ENCODE results near the gene ARSA.

ARSA gene

DNA sequence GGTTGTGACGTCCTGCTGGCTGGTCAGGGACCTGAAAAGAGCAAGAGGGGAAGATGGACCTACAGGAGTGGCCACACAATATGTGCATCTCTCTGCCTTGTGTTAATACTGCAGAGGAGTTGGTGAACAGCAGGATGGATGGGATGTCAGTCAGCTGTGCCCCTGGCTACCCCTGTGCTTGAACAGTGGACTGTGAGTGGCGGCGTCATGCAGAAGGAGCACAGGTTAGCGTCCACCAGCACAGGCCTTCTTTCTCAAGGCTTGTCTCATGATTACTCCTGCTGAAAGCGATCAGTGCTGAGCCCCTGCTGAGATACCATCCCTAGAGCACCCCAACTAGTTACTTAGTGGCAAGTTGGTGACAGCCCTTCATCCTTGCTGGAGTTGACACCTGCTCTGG, 41.5 kb downstream of the ARSA start:
- DNase-seq: no peak

DNA sequence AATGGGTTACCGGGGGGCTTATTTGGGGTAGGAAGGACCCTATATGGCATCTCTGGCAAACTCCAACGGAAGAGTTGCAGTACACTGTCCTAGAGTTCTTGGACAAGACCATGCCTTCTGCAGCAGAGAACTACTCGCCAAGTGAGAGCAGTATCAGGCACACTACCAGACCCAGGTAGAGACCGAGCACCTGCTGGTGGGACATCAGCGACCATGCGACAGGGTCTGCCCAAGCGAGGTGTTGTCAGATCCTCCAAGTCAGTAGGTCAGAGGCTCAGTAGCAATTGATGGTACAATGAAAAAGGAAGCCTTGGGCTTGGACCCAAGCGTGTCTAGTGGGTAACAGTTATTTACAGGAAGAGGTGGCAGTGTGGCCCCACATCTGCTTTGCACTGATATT, 42.2 kb downstream of the ARSA start:
- intact Hi-C loops (cut with DNase I): no loop called here
- DNase-seq: no peak

More for the DNA sequence above, 41.5 kb downstream of the ARSA start:
- intact Hi-C loops (cut with DNase I): no loop called here

DNA sequence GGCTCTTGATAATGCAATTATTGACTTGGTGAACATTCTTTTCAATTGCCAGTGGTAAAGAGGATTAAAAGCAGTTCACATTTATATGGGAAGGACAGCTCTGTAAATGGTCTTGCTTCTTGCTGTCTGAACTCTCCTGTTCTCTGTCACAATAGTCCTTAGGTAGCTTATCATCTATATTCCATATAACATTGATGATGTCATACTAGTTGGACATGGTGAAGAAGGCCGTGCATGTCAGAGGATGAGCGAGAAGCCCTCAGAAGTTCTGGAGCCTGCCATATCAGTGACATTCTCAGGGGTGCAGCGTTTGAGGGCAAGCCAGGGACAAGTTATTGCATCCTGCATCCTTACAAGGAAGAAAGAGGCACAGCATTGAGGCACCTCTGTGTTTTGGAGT, 42.7 kb downstream of the ARSA start:
- intact Hi-C loops (cut with DNase I): no loop called here
- DNase-seq: no peak

- intact Hi-C loops (cut with DNase I): loop anchor here (5.0 kb wide), 1 partner anchor 57 kb away; the partner anchor contains the start of gene SCO2
- no peak for DNase-seq
Measured at GRCh38 chr22:50584106-50585096, 43.6 kb downstream of the ARSA start.

DNA sequence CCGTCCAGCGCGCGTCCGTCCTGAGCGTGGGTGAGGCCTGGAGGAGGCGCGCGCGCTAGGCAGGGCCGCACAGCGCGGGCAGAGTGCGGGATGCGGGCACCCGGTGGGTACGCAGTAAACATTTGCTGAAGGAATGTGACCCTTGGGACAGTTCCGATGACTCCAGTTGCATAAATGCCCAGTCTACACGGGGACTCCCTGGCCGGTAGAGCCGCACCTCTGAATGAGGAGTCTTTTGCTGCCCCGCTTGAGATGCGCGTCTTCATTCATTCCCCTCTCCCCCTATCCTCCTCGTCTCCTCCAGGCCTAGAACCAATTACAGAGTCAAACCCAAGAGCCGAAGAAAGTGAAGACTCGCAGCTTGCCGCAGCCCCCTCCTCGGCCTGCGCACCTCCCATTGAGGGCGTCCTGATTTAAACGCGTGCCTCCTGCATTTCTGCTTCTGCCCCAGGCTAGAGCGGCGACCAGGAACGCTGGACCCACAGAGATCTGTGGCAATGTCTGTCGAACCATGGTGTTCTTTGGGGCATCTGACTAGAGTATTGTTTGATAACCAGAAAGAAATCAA, 44.6 kb downstream of the ARSA start:
- intact Hi-C loops (cut with DNase I): loop anchor here (5.0 kb wide), 1 partner anchor 56 kb away; the partner anchor contains the start of gene SCO2
- peak in 2 of 42 donors; percentile 23 to 35 for DNase-seq

GRCh38 chr22:50582493-50583293, 45.3 kb downstream of the ARSA start, which contains the start of gene CHKB:
TSS of gene CHKB (minus strand) at chr22:50582849. CDS start at chr22:50582781, 68 bp downstream.
- DNase-seq: peak; percentile 96 to 100 (median 99)
- intact Hi-C loops (cut with DNase I): loop anchor here (5.0 kb wide), 1 partner anchor 55 kb away; the partner anchor contains the start of gene SCO2

DNA sequence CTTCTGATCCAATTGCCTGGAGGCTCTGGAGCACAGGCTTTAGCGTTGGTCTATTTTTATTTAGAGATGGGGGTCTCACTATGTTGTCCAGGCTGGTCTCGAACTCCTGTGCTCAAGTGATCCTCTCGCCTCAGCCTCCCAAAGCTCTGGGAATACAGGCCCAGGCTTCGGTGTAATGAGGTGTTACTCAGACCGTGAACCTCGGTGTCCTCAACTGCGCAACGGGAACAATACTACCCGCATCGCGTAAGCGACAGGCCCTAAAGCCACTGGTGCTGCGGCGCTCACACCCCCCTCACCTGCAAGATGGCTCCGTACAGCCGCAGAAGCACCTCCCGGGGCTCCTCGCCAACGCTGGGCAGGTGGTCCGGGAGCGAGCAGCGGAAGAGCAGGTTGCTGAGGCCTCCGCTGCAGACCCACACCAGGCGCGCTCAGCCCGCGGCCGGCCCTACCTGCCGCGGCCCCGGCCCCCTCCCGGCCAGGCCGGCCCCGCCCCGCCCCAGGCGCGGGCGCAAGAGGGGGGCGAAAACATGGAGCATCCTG, 45.9 kb downstream of the ARSA start:
- DNase-seq: peak in 17 of 42 donors; percentile 13 to 57 (median 44)
- intact Hi-C loops (cut with DNase I): loop anchor here (5.0 kb wide), 1 partner anchor 55 kb away; the partner anchor contains the start of gene SCO2

DNA sequence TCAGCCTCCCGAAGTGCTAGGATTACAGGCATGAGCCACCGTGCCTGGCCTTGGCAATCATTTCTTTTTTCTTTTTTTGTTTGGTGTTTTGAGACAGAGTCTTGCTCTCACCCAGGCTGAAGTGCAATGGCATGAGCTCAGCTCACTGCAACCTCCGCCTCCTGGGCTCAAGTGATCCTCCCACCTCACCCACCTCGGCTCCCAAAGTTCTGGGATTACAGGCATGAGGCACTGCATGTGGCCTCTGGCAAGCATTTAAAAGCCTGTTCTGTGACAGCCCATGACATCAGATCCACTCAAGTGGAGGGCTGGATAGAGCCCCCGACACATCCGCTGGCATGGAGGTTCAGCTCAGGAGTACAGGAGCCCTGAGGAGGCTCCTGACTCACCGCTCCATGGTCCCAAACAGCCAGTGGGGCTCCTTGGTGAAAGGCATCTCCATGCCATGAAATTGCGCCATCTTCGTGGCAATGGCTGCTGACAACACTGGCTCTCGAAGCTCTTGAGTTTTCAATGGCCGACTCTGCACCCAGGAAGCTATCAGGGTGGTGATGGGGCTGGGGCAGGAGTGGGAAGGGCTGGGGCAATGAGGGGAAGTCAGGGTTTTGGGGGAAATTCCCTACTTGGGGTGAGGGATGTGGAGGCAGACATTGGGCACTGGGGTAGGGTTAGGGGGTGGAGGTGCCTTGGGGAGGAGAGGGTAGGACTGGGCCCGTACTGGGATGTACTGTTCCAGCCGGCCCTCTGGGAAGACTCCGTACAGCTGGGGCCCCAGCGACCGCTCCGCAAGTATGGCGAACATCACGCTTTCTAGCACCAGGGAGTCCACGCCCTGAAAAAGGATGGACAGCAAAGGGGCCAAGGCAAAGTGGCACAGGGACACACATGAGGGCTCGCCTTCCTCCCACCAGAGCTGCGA, 46.7 kb downstream of the ARSA start:
- intact Hi-C loops (cut with DNase I): loop anchor here (5.0 kb wide), 1 partner anchor 54 kb away; the partner anchor contains the start of gene SCO2

GRCh38 chr22:50579752-50580151, 48.2 kb downstream of the ARSA start:
- no peak for DNase-seq
- intact Hi-C loops (cut with DNase I): loop anchor here (5.0 kb wide), 1 partner anchor 52 kb away; the partner anchor contains the start of gene SCO2

More for the DNA sequence above, 46.7 kb downstream of the ARSA start:
- DNase-seq: peak in 25 of 42 donors; percentile 24 to 85 (median 56)

- intact Hi-C loops (cut with DNase I): no loop called here
- DNase-seq: peak in 1 of 42 donors; percentile 35
Measured at GRCh38 chr22:50578776-50579310, 49.1 kb downstream of the ARSA start.

GRCh38 chr22:50577987-50578775, 49.8 kb downstream of the ARSA start, which contains the start of gene CPT1B:
TSS of gene CPT1B (minus strand) at chr22:50578427. CDS start at chr22:50577915, 512 bp downstream.
- intact Hi-C loops (cut with DNase I): no loop called here
- DNase-seq: peak in 1 of 42 donors; percentile 16

GRCh38 chr22:50577697-50577986, 50.3 kb downstream of the ARSA start:
- DNase-seq: no peak
- intact Hi-C loops (cut with DNase I): no loop called here

DNA sequence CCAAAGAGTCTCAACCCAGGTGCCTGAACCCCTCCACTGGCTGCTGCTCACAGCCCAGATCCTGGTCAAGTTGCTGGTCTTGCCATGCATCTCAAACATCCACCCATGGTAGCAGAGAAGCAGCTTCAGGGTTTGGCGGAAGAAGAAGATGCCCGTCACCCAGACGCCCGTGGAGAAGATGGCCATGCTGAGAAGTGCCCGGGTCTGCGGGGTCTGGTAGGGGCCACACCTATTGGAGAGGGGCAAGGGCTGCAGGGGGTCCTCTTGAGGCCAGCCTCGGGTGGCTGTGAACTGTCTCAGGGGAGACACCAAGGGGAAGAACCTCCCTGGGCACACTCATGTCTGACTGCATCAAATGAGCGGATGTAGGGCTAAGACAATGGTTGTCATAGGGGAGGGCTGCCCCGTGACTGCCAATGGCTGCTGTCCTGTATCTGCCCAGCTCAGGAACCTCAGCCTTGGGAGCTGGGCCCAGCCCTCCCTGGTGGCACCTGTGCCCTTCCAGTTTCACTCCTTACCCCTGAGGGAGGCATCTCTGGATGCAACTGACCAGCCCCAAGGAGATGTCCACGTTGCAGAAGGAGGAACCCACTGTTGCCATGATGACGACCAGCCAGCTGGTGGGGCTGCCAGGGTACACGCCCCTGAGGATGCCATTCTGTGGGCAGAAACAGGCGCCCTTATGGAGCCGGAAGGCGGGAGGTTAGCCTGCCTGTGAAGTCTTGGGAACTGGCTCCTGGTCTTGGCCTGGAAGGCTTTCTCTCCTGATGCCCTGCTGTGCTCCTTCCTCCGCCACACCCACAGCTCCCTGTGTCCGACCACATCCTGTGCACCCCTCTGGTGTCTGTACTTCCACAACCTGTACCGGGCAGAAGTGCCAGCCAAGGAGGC, 50.9 kb downstream of the ARSA start:
- intact Hi-C loops (cut with DNase I): no loop called here
- no peak for DNase-seq

- no peak for DNase-seq
- intact Hi-C loops (cut with DNase I): no loop called here
Measured at GRCh38 chr22:50576070-50576469, 51.9 kb downstream of the ARSA start.

- DNase-seq: no peak
- intact Hi-C loops (cut with DNase I): no loop called here
Measured at GRCh38 chr22:50575426-50575941, 52.5 kb downstream of the ARSA start.
